DOHH2 (cell line): Measurements from ENCODE around the gene GBX2.

ENCODE experiments used
- EZH2phosphoT487 ChIP-seq: fragments of 200-600 bp; sonication (generic); IDR thresholded peaks from 2 replicates; pipeline ENCODE4 v1.6.1; 2017; ENCODE audit warnings: borderline replicate concordance, mild to moderate bottlenecking, antibody characterized with exemption, low read length, moderate library complexity, mixed read lengths
- TF ChIP-seq, protein P1 (sequence below): fragments of 200-600 bp; sonication (generic); IDR thresholded peaks from one replicate; pipeline ENCODE4 v1.5.1; 2014; ENCODE audit warnings: antibody characterized with exemption, mild to moderate bottlenecking, low read depth, low read length; ENCODE audit not compliant: poor library complexity, severe bottlenecking

DNA sequence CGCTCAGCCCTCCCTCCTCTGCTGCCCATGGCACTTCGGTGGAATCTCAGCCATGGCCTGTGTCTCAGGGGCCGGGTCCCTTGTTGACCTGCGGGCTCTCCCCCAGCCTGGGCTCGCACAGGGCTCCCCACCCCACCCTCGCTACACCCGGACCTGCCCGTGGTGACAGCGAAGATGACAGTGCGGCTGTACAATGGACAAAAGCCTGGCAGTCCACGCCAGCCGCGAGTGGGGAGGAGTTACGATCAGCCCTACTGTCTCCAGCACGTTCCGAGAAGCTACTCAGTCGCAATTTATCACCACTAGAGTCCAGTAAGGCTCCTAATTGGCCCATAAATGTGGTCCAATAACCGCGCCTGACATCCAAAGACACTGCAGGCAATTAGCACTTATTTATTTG lies 31.6 kb downstream of the GBX2 start:
- TF ChIP-seq, protein P1, sequence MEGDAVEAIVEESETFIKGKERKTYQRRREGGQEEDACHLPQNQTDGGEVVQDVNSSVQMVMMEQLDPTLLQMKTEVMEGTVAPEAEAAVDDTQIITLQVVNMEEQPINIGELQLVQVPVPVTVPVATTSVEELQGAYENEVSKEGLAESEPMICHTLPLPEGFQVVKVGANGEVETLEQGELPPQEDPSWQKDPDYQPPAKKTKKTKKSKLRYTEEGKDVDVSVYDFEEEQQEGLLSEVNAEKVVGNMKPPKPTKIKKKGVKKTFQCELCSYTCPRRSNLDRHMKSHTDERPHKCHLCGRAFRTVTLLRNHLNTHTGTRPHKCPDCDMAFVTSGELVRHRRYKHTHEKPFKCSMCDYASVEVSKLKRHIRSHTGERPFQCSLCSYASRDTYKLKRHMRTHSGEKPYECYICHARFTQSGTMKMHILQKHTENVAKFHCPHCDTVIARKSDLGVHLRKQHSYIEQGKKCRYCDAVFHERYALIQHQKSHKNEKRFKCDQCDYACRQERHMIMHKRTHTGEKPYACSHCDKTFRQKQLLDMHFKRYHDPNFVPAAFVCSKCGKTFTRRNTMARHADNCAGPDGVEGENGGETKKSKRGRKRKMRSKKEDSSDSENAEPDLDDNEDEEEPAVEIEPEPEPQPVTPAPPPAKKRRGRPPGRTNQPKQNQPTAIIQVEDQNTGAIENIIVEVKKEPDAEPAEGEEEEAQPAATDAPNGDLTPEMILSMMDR = no peak
- no peak for TF ChIP-seq EZH2phosphoT487
